Measurements from ENCODE around the gene ZNF536. TPM values are rescaled to one million over a fixed set of nuclear protein-coding genes. Genes with fewer than 3 reads are reported as not detected.
"Not testable (repeated sequence)": the region's sequence is repeated elsewhere in the genome, so short reads cannot be mapped to it uniquely, and the experiment has no call there.

The ZNF536 gene
- total RNA-seq, 1 donor from 2014 or later, result 0.20 TPM

DNA sequence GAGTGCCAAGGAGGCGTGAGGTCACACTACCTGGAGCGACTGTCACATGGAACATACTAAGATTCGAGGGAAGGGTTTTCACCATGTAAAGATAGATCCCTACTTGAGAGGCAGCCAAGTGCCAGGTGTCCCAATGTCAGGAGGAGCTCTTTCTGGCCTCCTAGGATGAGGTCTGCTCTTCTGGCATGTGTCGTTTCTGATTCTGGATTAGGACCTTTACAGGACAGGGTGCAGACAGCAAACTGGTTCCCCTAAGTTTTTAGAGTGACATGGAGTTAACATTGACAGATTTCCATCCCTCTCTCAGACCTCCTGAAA, 75.3 kb downstream of the ZNF536 start:
- ATAC-seq, result no peak

DNA sequence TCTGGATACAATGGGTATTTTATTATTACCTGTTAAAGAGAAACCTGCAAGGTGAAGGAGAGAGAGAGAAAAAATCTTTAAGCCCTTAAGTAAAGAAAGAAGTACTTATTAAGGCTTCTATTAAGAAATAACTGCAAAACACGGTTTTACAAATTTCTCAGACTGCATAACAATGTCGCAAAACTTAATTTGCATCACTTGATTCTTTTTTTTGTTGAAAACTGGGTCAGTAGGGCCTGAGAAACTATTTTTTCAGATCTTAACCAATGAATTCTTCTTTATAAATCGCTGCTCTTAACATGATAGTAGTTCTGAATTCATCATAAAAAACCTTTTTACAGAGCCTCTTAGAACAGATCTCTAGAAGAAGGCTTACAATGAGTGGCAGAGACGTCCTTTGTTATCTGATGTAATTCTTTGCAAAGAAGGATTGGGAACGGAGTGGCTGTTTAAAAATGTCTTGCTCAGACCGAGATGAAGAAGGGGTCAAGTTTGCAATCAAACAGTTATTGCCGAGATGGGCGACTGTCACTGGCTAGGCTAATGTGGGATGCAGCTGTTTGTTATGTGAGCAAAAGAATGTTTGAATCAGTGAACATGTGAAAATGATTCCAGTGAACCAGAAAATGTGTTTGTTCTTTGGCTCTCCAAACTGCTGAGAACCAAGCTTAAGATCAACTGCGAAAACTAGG, 76.3 kb downstream of the ZNF536 start:
- ATAC-seq, result no peak

DNA sequence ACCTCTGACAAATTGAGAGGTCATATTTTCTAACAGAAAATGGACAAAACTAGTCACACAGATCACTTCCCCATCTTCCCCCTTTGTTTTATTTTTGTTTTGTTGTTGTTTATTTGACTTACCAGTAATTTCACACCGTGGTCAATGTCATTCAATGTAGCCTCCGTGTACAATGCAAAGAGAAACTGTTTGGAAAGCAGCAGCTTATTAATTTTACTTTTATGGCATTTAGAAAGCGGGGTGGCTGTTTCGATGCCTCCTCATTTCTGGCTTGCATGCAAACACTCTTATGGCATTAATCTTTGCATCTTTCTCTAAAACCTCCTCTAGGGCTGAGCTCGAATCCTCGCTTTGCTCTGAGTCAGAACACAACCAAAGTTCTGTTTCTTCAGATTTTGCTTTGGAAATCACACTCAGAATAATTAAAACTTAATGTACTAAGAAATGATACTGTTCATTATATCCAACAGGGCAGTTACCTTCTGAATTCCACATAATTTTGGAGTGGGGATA, 77.0 kb downstream of the ZNF536 start:
- no peak for ATAC-seq

DNA sequence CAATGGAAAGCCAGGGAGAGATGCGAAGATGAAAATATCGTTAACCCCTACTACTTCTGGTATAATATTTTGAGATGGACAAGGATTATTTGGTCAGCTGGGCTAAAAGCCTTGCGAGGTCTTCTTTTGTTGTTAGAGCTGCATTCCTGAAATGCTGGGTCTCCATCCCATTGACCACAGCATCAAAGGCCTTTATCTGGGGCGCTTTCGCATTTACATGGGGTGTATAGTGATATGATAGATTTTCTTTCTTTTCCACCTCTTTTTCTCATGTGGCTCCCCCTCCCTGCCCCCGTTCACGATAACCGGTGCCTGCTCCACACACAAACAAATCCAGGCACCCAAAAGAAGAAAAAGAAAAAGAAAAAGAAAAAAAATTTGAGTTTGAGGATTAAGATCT, 77.5 kb downstream of the ZNF536 start:
- no peak for ATAC-seq

DNA sequence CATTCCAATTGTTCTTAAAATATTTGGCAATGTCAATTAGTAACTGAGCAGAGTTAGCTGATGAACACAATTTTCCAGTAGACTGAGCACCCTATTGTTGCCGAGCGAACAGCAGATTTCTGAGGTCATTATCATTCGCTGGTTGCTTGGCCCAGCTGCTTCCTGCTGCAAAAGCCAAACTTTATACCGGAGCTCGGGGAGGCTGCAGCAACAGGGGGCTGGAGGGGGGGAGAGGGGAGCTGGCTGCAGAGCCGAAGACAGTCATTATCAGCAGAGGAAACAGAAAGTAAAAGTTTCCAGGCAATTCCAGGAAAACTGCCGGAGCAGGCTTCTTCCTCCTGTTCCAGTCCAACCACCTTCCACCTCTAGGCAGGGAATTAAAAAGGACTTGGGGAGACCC, 77.9 kb downstream of the ZNF536 start:
- ATAC-seq, result no peak

DNA sequence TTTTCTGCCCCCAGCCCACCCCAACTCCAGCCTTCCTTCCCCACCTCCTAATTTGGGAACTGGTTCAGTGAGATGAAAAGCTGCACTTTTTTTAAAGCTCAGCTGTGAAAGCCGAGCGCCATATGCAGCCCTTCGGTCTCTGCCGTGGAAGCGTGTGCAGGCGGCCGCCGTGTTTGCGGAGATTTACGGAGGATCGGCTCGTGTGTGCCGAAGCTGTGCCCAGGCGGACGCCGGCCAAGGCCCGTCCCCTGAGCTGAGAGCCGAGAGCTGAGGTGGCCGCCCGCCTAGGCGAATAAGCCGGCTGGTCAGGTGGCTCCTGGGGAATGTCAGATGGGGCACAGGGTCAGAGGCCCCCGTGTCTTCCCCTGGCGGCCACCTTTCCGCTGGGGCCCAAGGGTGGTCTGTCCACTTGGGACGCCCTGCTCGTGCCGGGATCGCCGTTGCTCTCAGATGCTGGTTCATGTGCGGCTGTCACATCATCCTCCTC, 78.7 kb downstream of the ZNF536 start:
- ATAC-seq, result no peak

DNA sequence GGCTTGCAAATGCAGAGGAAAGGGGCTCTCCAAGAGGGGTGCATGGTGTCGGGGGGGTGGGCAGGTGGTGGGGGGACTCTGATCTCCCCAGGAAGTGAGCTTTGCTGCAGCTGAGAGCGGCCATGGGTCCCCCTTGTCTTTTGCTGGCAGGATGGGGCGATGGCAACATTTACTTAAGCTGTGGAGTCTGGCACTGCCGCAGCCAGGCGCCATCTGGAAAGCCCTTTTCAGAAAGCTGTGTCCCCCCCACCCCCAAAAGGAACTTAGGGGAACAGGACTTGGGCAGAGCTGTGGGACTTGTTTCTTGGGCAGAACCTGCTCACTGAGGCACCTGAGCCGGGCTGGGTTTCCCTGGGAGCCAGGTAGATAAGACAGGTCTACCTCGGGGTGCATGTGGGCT, 80.7 kb downstream of the ZNF536 start:
- no peak for ATAC-seq

GRCh38 chr19:30453743-30454142, 81.6 kb downstream of the ZNF536 start:
- ATAC-seq, result no peak

DNA sequence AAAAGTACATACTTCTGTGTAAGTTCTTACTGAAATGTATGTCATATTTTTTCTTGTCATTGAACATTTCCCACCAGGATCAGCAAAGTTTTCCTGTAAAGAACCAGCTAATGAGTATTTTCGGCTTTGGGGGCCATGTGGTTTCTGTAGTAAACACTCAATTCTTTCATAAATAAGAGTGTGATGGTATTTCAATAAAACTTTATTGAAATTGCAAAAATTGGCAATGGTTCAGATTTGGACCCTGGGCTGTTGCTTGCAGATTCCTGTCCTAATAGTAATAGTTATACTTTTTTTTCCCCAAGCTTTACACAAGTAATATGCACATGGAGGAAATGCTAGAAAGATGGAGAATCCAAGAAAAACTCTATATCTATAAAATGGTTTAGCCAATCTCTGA, 83.7 kb downstream of the ZNF536 start:
- ATAC-seq, result no peak

DNA sequence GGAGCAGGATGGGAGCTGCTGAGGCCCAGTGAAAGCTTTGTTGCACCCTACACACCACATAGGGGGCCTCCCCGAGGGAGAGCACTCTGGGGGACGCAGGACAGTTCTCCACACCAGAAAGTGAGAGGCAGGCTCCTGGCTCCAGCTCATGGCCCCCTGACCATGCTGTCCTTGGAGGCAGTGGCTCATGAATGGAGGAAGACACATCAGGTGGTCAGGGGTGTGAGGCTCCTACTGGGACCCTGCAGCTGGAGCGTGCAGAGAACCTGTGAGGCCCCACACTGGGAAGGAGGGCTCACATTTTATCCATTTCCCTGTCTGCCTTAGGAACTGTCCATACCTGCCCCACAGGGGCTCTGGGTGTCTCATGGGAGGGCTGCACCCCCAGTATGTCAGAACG, 85.3 kb downstream of the ZNF536 start:
- ATAC-seq, result no peak

DNA sequence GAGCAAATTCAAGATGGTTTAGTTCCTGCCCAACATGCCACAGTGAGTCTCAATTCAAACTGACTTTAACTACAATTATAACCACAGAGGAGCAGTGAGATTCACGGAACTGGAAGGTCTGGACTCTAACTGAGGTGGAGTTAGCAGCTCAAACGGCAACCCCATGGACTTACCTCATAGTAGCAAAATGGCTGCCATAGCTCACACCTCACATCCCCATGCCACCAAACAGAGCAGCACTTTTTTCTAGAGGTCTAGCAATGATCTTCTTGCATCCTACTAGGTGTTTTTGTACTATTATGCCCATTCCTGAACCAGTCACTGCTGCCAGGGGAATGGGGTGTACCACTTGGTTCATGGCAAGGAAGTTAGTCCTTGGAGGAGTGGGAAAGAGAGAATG, 87.7 kb downstream of the ZNF536 start:
- ATAC-seq, result no peak

DNA sequence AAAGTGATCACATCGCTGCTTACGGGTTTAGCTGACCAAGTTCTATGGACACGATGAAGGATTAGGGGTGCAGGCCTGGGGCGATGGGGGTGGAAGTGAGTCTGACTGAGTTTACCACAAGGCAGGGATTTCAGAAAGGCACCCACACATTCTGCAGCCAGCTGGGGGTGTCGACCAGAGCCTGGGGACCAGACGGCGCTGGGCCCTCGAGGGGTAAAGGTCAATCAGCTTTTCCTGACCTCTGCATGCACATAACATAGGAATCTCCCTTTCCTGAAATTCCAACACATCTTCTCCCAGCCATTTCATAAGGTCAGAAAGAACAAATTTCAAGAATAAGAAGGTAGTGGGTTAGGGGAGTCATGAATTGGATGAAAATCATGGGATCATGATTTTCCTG, 92.0 kb downstream of the ZNF536 start:
- ATAC-seq, result no peak

DNA sequence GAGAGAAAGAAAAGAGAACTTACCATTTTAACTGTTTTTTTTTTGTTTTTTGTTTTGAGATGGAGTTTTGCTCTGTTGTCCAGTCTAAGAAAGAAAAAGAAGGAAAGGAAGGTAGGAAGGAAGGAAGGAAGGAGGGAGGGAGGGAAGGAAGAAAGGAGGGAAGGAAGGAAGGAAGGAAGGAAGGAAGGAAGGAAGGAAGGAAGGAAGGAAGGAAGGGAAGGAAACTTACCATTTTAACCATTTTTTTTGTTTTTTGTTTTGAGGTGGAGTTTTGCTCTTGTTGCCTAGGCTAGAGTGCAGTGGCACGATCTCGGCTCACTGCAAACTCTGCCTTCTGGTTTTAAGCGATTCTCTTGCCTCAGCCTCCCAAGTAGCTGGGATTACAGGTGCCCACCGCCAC, 94.4 kb downstream of the ZNF536 start:
- not testable (repeated sequence) for ATAC-seq

DNA sequence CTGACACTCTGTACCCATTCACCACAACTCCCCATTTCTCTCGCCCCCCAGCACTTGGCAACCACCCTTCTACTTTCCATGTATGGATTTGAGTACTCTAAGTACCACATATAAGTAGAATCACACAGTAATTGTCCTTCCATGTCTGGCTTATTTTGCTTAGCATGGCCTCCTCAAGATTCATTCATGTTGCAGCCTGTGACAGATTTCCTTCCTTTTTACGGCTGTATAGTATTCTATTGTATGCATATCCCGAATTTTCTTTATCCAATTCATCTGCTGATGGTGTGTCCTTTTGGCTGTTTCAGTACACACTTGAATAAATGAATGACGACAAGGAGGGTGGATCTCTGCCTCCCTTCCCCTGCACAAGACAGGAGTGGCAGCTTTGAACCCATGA, 95.1 kb downstream of the ZNF536 start:
- no peak for ATAC-seq

- ATAC-seq, result no peak
Observed at GRCh38 chr19:30469774-30470173, 97.6 kb downstream of the ZNF536 start.

- no peak for ATAC-seq
Observed at GRCh38 chr19:30471441-30471840, 99.3 kb downstream of the ZNF536 start.

GRCh38 chr19:30473334-30473867, 101.2 kb downstream of the ZNF536 start:
- ATAC-seq, result no peak

GRCh38 chr19:30476997-30477396, 104.8 kb downstream of the ZNF536 start:
- ATAC-seq, result no peak

DNA sequence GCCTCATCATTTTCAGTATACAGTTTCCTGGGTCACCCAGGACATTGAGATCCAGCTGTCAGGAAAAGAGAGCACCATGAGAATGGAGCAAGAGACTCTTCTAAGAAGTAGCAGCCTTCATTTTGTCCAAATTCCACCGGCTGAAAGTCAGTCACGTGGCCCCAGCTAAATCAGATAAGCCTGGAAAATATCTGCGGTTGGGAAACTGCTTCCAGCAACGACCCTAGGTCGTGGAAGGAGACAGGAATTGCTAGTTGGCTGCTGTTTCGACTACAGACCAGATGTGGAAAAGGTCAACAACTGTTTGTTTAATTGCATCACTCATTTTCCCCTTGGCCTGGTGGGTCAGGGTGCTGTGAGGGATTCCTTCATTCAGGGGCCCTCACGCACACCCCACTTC, 107.0 kb downstream of the ZNF536 start:
- no peak for ATAC-seq

DNA sequence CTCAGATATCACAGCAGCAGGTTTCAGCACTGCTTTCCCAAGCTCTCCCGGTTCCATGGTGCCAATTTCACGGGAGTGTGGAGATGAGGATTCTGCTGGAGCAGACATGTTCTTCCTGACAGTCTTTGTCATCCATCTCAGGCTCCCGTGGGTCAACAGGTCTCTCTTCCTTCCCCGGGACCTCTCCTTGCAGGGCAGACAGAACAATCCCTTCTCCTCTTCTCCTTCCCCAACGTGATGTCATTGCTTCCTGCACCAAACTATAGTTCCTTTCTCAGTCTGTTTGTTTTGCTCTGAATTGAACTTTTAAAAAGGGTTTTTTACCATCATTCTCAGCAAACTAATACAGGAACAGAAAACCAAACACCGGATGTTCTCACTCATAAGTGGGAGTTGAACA, 107.9 kb downstream of the ZNF536 start:
- ATAC-seq, result no peak

GRCh38 chr19:30481063-30481462, 108.9 kb downstream of the ZNF536 start:
- ATAC-seq, result no peak

- ATAC-seq, result no peak
Observed at GRCh38 chr19:30481823-30482222, 109.6 kb downstream of the ZNF536 start.

- no peak for ATAC-seq
Observed at GRCh38 chr19:30482956-30483355, 110.8 kb downstream of the ZNF536 start.

- not testable (repeated sequence) for ATAC-seq
Observed at GRCh38 chr19:30486250-30486649, 114.1 kb downstream of the ZNF536 start.

GRCh38 chr19:30487178-30487577, 115.0 kb downstream of the ZNF536 start:
- ATAC-seq, result no peak

Data from esophagus mucosa (tissue), 1 donor.